Cardiac muscle cell (in vitro differentiated cells and primary cell): ENCODE results near the gene KLHDC7B. TPM values are rescaled to one million over a fixed set of nuclear protein-coding genes. Genes with fewer than 3 reads are reported as not detected.

Experiments used
- DNase-seq, 2 donors: peaks; one replicate each; pipeline versions ENCODE4 v3.0.0 to v3.0.0-alpha.2; 2010 to 2017; ENCODE audit warnings: low read depth in 1 of 2, low spot score in 1 of 2
- H3K27ac ChIP-seq: fragments of 200-600 bp; sonication (generic); 2 replicates; pipeline ENCODE4 v1.5.1; 2016
- H3K27me3 ChIP-seq: fragments of 200-600 bp; sonication (generic); 2 replicates; pipeline ENCODE4 v1.6.0; 2016; ENCODE audit warnings: control low read depth
- H3K36me3 ChIP-seq: fragments of 200-600 bp; sonication (generic); 2 replicates; pipeline ENCODE4 v1.5.1; 2016; ENCODE audit warnings: control low read depth
- H3K4me1 ChIP-seq: fragments of 200-600 bp; sonication (generic); 2 replicates; pipeline ENCODE4 v1.8.1; 2017; ENCODE audit warnings: low read depth, mild to moderate bottlenecking, mixed run types
- H3K4me3 ChIP-seq: fragments of 200-600 bp; sonication (generic); 2 replicates; pipeline ENCODE4 v1.5.1; 2016; ENCODE audit warnings: mild to moderate bottlenecking
- H3K9me3 ChIP-seq: fragments of 200-600 bp; sonication (generic); 2 replicates; pipeline ENCODE4 v1.5.1; 2017; ENCODE audit warnings: low read depth, mild to moderate bottlenecking, control low read depth
- CTCF ChIP-seq: IDR thresholded peaks from 2 replicates; pipeline ENCODE4 v1.5.1; 2012; ENCODE audit warnings: low read depth, mild to moderate bottlenecking, low read length
- polyA plus RNA-seq: library from polyadenylated mRNA; unstranded; fragments of >200 nt; fragmentation: Nextera tagmentation; extraction: Ambion mirVana; gene quantifications from 2 replicates; pipeline ENCODE4 v1.2.1, GENCODE V29; 2016
- total RNA-seq: library from RNA; depleted of rRNA; stranded (reverse); fragments of >200 nt; gene quantifications from 2 replicates; pipeline ENCODE4 v1.2.3, GENCODE V29; 2016

KLHDC7B gene
- total and polyA plus RNA-seq, 2 experiments from 2014 or later, result 0.18 to 0.45 TPM

- peak overlapping the region; percentile 80 for H3K27ac ChIP-seq
- H3K4me3 ChIP-seq, result peak overlapping the region; percentile 63
- no peak for DNase-seq
- H3K9me3 ChIP-seq, result no peaks in the 10 kb centered on the region
- H3K36me3 ChIP-seq, result peaks cover 9% of the 10 kb centered on the region
- H3K4me1 ChIP-seq, result peaks cover 10% of the 10 kb centered on the region
- no peak for TF ChIP-seq CTCF
- H3K27me3 ChIP-seq, result peaks cover 15% of the 10 kb centered on the region
Observed at GRCh38 chr22:50525858-50526107, 19.9 kb upstream of the KLHDC7B start.

GRCh38 chr22:50526108-50526833 is 19.4 kb upstream of the KLHDC7B start:
- H3K27ac ChIP-seq, result peak overlapping the region; percentile 80
- peaks cover 9% of the 10 kb centered on the region for H3K36me3 ChIP-seq
- peaks cover 20% of the 10 kb centered on the region for H3K27me3 ChIP-seq
- no peaks in the 10 kb centered on the region for H3K9me3 ChIP-seq
- peak; percentile 82 to 84 for DNase-seq
- TF ChIP-seq CTCF, result peak; percentile 41
- peak overlapping the region; percentile 63 for H3K4me3 ChIP-seq
- H3K4me1 ChIP-seq, result peaks cover 10% of the 10 kb centered on the region

- Histone ChIP-seq H3K36me3 (peaks cover 7% of the 10 kb centered on the region), H3K9me3 (no peaks in the 10 kb centered on the region), H3K27me3 (peaks cover 27% of the 10 kb centered on the region), H3K4me3 (peak overlapping the region; percentile 63), H3K4me1 (peaks cover 10% of the 10 kb centered on the region), H3K27ac (peak overlapping the region; percentile 80)
- DNase-seq, result peak; percentile 54 to 67
- TF ChIP-seq CTCF, result no peak
Observed at GRCh38 chr22:50526834-50527801, 18.6 kb upstream of the KLHDC7B start.

GRCh38 chr22:50527921-50528681 is 17.6 kb upstream of the KLHDC7B start:
- no peak for DNase-seq
- H3K27me3 ChIP-seq, result peaks cover 27% of the 10 kb centered on the region
- peaks cover 14% of the 10 kb centered on the region for H3K4me1 ChIP-seq
- H3K27ac ChIP-seq, result no peak overlapping the region
- H3K36me3 ChIP-seq, result peaks cover under 1% of the 10 kb centered on the region
- no peaks in the 10 kb centered on the region for H3K9me3 ChIP-seq
- H3K4me3 ChIP-seq, result no peak overlapping the region
- TF ChIP-seq CTCF, result no peak

- no peaks in the 10 kb centered on the region for H3K9me3 ChIP-seq
- no peak overlapping the region for H3K27ac ChIP-seq
- DNase-seq, result no peak
- no peaks in the 10 kb centered on the region for H3K36me3 ChIP-seq
- TF ChIP-seq CTCF, result no peak
- peaks cover 19% of the 10 kb centered on the region for H3K4me1 ChIP-seq
- no peak overlapping the region for H3K4me3 ChIP-seq
- peaks cover 27% of the 10 kb centered on the region for H3K27me3 ChIP-seq
Observed at GRCh38 chr22:50528682-50529415, 16.9 kb upstream of the KLHDC7B start.
